ENCODE results near the gene NCL. TPM values are rescaled to one million over a fixed set of nuclear protein-coding genes. Genes with fewer than 3 reads are reported as not detected.

The NCL gene
- total RNA-seq (202 and 222 TPM in 2 replicates), polyA plus RNA-seq (527 and 558 TPM in 2 replicates)

DNA sequence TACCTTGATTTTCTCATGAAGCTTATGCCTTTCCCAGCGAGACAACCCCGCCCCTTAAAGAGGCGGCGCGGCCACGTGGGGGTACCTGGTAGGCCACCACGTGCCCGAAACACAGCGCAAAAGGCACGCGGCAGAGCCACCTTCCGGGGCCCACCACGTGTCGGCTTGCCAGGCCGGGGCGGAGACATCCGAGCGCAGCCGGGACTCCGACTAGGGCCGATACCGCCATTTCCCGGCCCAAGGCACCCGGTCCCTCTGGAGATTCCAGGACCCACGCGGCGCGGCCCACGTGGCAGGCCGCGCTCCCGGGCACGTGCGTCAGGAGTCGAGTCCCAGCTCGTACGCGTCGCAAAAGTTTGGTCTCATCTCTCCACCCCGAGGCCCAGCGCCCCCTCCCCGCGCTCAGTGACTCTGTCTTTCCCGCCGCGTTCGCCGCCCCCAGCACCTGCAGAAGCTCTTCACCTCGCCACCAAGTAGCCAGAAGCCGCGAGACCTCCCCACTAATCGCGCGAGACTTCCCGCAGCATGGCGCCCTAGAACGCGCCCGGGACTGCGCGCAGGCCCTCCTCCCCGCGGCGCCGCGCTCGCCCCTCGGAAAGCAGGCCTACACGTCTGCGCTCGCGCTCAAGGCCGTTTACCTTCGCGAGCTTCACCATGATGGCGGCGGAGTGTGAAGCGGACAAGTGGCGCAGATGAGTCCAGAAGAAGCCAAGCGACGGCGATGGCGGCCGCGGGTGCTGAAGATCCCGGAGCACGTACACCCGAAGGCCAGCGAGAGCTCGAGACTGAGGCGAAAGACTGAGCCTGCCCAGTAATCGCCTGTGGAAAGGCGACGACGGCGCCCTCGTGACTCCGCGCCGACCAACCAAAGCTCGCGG, at the start of gene NCL:
Gene NCL (minus strand): TSS at position 787 of the 878 bp plus-strand sequence. CDS start 131 bp downstream, at position 656.
- no peaks in the 10 kb centered on the region for H3K9me3 ChIP-seq (ENCODE audit: low read depth)
- DNase-seq (ENCODE audit: low read depth in 1 of 2, low spot score in 1 of 2), result peak; percentile 88 to 99

DNA sequence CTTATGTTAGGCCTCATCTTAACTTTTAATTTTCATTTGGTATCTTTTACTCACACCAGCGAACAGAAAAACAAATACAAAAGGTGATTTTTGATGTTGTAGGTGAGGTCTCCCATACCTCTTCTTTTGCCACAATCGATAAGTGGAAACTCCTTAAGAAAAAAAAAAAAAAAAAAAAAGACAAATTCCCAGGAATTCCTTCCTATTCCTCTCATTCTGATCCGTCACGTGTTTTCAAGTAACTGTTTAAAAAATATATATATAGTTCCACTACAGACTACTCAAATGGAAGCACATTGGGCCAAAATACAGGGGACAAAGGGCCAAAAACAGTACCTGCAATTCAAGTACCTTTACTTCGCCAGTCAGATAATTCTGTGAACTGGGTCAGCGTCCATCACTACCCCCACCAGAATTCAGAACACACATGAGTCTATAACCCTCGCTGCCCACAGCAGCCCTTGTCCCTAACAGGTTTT, 49.5 kb upstream of the NCL start:
- Histone ChIP-seq H3K9me3 (ENCODE audit: low read depth) (no peaks in the 10 kb centered on the region), H3K36me3 (no peaks in the 10 kb centered on the region), H3K27me3 (no peaks in the 10 kb centered on the region), H3K27ac (peak overlapping the region; percentile 85), H3K4me3 (peak overlapping the region; percentile 60), H3K4me1 (ENCODE audit: low read depth) (no peaks in the 10 kb centered on the region)
- TF ChIP-seq CTCF (IDR thresholded peaks at IDR 0.05; ENCODE audit: low read depth, low read length), result no peak
- no peak for DNase-seq (ENCODE audit: low read depth in 1 of 2, low spot score in 1 of 2)

More for the DNA sequence above, at the start of gene NCL:
- Histone ChIP-seq H3K4me1 (ENCODE audit: low read depth) (no peaks in the 10 kb centered on the region), H3K27me3 (no peaks in the 10 kb centered on the region), H3K27ac (peak within 1 kb of the TSS; percentile 99), H3K4me3 (peak within 1 kb of the TSS; percentile 61), H3K36me3 (peaks cover 38% of the 10 kb centered on the region)
- TF ChIP-seq CTCF (IDR thresholded peaks at IDR 0.05; ENCODE audit: low read depth, low read length), result no peak

- no peak for TF ChIP-seq CTCF (IDR thresholded peaks at IDR 0.05; ENCODE audit: low read depth, low read length)
- Histone ChIP-seq H3K27me3 (no peaks in the 10 kb centered on the region), H3K9me3 (ENCODE audit: low read depth) (no peaks in the 10 kb centered on the region), H3K4me3 (no peak overlapping the region), H3K4me1 (ENCODE audit: low read depth) (no peaks in the 10 kb centered on the region), H3K27ac (no peak overlapping the region), H3K36me3 (no peaks in the 10 kb centered on the region)
- DNase-seq (ENCODE audit: low read depth in 1 of 2, low spot score in 1 of 2), result peak in 1 of 2 donors; percentile 56
These were observed 47.9 kb upstream of the NCL start for GRCh38 chr2:231512222-231512621.

DNA sequence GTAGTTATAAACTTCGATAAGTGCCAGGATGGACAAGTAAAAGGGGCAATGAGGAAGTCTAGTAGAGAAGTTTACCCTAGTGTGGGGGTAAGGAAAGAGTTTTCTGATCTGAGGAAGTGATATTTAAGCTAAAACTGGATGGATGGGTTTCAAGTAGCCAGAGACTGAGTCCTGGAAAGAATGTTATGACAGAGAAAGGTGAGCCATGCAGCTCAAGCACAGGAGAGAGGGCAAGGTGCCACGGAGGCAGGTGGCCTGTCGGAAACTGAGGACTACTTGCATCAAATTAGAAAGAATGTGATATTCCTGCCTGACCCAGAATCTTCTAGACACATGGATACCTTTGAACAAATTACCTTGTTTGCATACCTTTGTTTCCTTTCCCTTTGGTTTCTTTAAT, 39.5 kb upstream of the NCL start:
- Histone ChIP-seq H3K9me3 (ENCODE audit: low read depth) (no peaks in the 10 kb centered on the region), H3K27me3 (no peaks in the 10 kb centered on the region), H3K4me1 (ENCODE audit: low read depth) (no peaks in the 10 kb centered on the region), H3K36me3 (peaks cover 9% of the 10 kb centered on the region), H3K27ac (no peak overlapping the region), H3K4me3 (no peak overlapping the region)
- TF ChIP-seq CTCF (IDR thresholded peaks at IDR 0.05; ENCODE audit: low read depth, low read length), result no peak
- no peak for DNase-seq (ENCODE audit: low read depth in 1 of 2, low spot score in 1 of 2)

DNA sequence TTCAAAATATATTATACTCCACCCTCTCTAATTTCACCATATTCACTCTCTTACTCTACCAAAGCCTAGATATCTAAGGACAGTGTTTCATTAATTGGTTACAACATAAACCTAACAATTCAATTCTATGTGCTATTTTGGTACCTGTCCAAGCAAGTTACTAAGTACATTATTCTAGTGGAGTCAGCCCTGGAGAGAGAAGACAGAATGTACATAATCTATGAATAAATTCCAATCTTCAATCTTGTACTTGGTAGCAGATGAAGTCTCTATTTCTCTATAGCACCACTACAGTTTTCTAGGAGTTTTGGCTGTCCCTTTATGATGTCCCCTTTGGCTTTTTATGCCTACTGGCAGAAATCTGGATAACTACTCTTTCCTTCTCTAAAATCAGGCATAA, 38.3 kb upstream of the NCL start:
- H3K27ac ChIP-seq, result no peak overlapping the region
- no peaks in the 10 kb centered on the region for H3K9me3 ChIP-seq (ENCODE audit: low read depth)
- no peaks in the 10 kb centered on the region for H3K4me1 ChIP-seq (ENCODE audit: low read depth)
- peaks cover 9% of the 10 kb centered on the region for H3K36me3 ChIP-seq
- TF ChIP-seq CTCF (IDR thresholded peaks at IDR 0.05; ENCODE audit: low read depth, low read length), result no peak
- H3K4me3 ChIP-seq, result no peak overlapping the region
- no peak for DNase-seq (ENCODE audit: low read depth in 1 of 2, low spot score in 1 of 2)
- no peaks in the 10 kb centered on the region for H3K27me3 ChIP-seq

All from cardiac muscle cell (in vitro differentiated cells and primary cell).